Keratinocyte (primary cell): ENCODE measurements around the gene ZSCAN32.

ENCODE experiments used
- EZH2 ChIP-seq: IDR thresholded peaks from one replicate; pipeline ENCODE4 v1.6.1; 2012; ENCODE audit warnings: inconsistent platforms, mild to moderate bottlenecking, low read length, moderate library complexity
- TF ChIP-seq, protein P1 (sequence below), 3 experiments: IDR thresholded peaks in 1 of 3; conservative IDR thresholded peaks in 1 of 3; optimal IDR thresholded peaks in 1 of 3; 2 replicates in 2 of 3; 3 replicates in 1 of 3; pipeline versions ENCODE3 to v1.5.1; 2011; ENCODE audit warnings: low read length in 3 of 3, mild to moderate bottlenecking in 3 of 3, moderate library complexity in 2 of 3, control low read depth in 1 of 3, inconsistent platforms in 1 of 3; ENCODE audit not compliant: insufficient read depth in 2 of 3; ENCODE audit errors: extremely low read depth in 1 of 3

DNA sequence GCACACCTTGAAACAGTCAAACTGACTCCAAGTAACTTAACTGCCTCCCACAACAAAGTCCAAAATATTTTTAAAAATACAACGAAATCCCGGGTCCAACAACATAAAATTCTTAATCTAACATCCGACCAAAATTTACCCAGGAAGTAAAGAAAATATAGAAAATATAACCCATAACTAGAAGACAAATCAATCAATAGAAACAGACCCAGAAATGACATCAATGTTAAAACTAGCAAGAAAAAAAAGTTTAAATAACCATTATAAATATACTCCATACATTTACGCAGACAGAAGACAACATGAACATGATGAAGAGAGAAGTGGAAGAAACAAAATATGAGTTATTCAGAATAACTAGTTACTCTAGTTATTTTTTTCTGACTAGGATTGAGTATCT lies 38.8 kb upstream of the ZSCAN32 start:
- TF ChIP-seq, protein P1, sequence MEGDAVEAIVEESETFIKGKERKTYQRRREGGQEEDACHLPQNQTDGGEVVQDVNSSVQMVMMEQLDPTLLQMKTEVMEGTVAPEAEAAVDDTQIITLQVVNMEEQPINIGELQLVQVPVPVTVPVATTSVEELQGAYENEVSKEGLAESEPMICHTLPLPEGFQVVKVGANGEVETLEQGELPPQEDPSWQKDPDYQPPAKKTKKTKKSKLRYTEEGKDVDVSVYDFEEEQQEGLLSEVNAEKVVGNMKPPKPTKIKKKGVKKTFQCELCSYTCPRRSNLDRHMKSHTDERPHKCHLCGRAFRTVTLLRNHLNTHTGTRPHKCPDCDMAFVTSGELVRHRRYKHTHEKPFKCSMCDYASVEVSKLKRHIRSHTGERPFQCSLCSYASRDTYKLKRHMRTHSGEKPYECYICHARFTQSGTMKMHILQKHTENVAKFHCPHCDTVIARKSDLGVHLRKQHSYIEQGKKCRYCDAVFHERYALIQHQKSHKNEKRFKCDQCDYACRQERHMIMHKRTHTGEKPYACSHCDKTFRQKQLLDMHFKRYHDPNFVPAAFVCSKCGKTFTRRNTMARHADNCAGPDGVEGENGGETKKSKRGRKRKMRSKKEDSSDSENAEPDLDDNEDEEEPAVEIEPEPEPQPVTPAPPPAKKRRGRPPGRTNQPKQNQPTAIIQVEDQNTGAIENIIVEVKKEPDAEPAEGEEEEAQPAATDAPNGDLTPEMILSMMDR (optimal IDR thresholded peaks at IDR 0.05 in 1 of 3, IDR thresholded peaks at IDR 0.05 in 1 of 3, conservative IDR thresholded peaks at IDR 0.05 in 1 of 3; ENCODE audit: extremely low read depth in 1 of 3, insufficient read depth in 2 of 3, low read length in 3 of 3) = no peak
- TF ChIP-seq EZH2 = no peak
